GM19468 (cell line): ENCODE measurements around the gene CALHM6.
"Not testable (repeated sequence)": the region's sequence is repeated elsewhere in the genome, so short reads cannot be mapped to it uniquely, and the experiment has no call there.

Experiments used
- ATAC-seq: cut with Tn5 transposase; IDR thresholded peaks from one replicate; pipeline ENCODE4 v1.9.1; 2021; ENCODE audit warnings: mild to moderate bottlenecking, moderate library complexity, moderate number of reproducible peaks; ENCODE audit not compliant: unreplicated experiment; ENCODE audit errors: extremely low read depth

CALHM6 gene

DNA sequence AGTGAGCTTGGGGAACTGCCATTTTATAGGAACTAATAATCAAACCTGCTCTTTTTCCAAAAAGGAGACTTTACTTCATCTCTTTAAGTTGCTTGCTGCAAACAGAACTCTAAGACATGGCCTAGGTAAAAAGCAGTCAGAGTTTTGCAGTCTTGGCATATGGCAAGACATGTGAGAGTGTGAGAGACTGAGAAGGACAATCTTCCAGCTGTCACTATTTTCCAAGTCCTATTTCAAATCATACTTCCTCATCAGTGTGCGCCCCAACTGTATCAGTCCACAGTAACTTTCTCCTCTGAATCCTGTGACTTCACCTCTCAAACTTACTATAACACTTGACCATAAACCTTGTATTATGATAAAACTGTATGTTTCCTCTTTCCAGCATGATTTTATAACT, 10.4 kb downstream of the CALHM6 start:
- ATAC-seq = no peak

DNA sequence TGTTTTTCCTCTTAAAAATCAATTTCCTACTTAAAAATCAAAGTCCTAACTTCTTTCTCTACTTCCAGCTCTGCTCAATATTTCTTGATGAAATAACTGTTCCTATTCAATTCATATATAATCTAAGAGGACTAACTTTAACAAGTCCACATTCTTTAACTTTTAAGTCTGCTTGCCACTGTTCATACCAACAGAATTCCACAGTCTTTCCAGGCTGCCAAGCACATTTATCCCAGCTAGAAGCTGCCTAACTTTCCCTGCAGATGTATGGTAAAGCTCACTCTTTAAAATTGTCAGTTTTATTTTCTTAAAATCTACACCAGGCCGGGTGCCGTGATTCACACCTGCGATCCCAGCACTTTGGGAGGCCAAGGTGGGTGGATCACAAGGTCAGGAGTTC, 11.5 kb downstream of the CALHM6 start:
- ATAC-seq = no peak

DNA sequence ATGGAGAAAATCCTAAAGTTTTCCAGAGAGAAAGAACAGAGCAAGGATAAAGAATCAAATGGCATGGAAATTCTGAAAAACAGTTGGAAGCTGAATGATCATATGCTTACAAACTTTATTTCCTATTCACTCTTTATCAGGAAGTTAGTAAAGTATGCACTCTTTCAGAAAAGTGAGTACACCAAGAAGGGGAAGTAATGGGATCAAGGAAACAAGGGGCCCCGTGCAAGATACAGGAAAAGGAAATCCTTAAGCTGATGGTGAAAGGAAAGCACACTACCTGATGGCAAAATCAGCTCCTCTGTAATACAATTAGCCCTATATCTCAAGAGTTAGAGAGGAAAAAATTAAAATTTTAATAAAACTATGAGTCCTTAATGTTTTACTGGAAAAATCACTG, 14.0 kb downstream of the CALHM6 start:
- no peak for ATAC-seq

DNA sequence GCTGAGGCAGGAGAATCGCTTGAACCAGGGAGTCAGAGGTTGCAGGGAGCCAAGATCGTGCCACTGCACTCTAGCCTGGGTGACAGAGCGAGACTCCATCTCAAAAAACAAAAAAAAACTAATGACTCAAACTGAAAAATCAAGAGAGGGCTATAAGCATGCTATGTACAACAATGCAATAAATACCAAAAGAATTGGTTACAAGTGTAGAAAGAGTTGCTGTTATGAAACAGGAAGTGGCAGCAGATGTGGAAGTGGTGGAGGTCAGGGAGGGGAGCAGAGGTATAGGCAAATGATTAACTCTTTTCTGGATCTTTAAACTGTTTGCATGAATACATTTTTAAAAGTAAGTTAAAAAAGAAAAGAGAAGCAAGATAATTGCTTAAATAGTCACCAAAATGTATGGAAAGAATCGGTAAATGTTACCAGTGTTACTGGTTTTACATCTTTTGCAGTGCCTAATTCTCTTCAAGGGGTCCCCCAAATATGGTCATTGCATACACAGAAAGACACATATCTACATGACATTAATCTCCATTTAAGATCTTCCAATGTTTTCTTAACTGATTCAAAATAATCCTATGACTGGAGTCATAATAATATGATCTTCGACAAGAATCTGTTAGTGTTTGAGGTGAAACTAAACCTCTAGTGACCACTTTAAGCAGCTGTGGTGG, 15.0 kb downstream of the CALHM6 start:
- ATAC-seq = peak; percentile 100

DNA sequence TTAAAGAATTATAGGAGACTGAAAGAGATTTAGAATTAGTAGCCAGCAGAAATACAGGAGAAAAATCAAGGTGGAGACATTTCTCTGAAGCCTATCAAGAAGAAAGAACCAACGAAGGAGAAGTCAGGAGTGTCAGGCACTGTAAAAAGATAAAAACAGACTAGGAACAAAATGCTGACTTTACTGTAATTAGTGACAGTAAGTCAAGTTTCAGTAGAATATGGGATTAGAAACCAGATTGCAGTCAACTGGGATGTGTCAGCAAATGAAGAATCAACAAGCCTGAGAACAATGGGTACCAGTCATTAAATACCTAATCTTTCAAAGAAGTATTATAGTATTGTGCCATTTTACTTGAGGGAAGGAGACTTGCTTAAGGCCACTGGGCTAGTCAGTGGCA, 21.6 kb downstream of the CALHM6 start:
- no peak for ATAC-seq

- no peak for ATAC-seq
Measured at GRCh38 chr6:116483616-116484015, 22.4 kb downstream of the CALHM6 start.

DNA sequence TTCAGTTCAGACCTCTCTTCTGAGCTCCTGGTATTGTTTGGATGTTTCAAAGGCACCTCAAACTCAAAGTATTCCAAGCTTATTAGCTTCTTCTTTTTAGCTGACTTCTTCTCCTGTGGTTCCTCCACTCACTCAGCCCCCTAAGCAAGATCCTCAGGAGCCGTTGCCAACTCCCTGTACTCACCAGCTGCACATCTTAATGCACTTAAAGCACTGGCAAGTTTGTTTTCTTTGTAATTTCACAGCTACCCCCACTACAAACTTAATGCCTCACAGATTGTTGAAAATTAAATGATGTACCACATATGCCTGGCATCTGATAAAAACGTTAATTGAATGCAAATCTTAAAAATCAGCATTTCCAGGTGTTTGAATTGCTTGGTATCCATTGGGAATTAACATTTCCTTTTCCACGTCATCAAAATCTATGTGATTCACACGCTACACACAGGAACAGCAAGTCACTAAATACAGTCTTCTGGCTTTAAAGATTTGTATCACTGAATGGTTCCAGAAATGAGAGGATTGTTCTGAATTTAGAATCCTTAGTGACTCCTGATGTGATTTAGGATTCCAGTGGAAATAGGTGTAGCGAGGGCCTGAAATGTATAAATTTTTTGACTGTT, 24.5 kb downstream of the CALHM6 start:
- ATAC-seq = no peak

- no peak for ATAC-seq
Measured at GRCh38 chr6:116491610-116492330, 30.6 kb downstream of the CALHM6 start.

DNA sequence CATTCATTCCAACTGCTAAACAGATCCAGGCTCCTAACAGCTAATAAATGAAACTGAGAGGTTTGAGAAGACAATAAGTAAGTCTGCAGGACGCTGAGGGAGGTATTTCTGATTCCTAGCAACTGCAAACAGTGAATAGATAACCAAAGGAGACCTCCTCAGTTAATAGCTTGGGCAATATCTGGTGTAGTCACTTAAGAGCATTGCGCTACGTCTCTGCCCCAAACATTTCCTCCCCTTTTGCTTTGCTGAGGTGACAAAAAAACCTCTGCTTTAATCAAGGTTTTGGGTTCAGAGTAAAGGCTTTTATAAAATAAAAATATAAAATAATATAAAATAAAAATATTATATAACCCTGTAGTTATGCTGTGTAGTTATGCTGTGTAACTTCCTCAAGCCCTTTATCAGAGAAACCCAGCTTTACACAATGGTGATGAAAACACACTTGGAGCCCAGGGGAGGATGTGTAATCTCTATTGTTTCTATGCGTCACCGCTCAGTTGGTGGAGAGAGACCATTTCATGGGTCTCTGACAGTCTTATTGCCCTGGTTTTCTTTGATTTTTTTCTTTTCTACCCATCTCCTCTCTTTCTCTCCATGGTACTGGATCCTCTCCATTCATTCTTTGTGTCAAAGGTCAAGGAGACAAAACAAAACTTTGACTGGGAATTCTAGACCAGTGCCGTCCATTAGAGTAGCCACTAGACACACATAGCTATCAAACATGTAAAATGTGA, 31.3 kb downstream of the CALHM6 start:
- ATAC-seq = no peak

DNA sequence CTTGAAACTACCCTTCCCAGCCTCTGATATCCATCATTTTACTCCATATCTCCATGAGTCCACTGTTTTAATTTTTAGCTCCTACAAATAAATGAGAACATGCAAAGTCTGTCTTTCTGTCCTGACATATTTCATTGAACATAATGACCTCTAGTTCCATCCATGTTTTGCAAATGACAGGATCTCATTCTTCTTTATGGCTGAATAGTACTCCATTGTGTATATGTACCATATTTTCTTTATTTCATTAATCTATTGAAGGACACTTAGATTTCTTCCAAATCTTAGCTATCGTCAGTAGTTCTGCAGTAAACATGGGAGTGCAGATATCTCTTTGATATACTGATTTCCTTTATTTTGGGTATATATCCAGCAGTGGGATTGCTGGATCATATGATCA, 34.0 kb downstream of the CALHM6 start:
- not testable (repeated sequence) for ATAC-seq

GRCh38 chr6:116497113-116497676, 36.0 kb downstream of the CALHM6 start:
- ATAC-seq = no peak

- ATAC-seq = no peak
Measured at GRCh38 chr6:116500969-116501433, 39.8 kb downstream of the CALHM6 start.

DNA sequence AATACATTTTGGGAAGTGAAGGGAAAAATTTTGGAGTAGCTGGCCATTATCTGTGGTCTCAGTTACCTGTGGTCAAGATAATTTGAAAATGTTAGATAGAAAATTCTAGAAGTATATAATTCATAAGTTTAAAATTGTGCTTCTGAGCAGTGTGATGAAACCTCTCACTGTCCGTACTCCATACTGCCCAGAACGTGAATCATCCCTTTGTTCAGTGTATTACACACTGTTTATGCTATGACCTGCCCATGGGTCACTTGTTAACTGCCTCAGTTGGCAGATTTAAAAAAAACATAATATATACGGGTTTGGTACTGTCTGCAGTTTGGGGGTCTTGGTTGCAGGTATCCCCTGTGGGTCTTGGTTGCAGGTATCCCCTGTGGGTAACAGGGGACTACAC, 46.1 kb downstream of the CALHM6 start:
- no peak for ATAC-seq

DNA sequence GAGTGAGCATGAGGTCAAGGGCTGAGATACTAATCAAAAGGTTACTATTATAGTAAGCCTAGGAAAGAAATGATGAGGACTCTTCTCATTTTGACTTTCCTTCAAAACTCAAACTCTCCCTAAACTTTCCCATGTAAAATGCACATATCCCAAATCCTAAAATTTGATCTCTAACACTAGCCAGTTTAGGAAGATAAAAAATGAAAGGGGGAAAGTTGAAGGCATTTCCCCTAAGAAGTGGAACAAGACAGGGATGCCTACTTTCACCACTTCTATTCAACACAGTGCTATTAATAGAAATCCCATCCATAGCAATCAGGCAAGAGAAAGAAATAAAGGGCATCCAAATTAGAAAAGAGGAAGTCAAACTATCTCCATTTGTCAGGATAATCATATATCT, 47.4 kb downstream of the CALHM6 start:
- no peak for ATAC-seq

DNA sequence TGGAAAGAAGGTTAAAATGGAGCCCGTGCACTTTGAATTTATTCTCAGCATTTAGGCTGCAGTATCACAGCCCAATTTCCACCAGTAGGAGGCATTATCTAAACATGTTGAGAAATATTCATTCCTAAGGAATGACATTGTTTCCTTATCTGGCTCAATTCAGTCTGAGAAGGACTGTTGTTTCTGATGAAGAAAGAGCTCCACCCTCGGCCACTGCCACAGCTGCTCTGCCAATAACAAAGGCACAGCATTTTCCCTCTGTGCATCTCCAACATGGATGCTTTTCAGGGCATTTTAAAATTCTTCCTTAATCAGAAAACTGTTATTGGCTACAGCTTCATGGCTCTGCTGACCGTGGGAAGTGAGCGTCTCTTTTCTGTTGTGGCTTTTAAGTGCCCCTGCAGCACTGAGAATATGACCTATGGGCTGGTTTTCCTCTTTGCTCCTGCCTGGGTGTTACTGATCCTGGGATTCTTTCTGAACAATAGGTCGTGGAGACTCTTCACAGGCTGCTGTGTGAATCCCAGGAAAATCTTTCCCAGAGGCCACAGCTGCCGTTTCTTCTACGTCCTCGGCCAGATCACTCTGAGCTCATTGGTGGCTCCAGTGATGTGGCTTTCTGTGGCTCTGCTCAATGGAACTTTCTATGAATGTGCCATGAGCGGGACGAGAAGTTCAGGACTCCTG, 50.4 kb downstream of the CALHM6 start, which contains the start of gene CALHM5:
CALHM5 (plus strand) TSS at position 216 of the 687 bp plus-strand sequence; CDS start at position 274, 58 bp downstream.
- no peak for ATAC-seq

- peak; percentile 50 for ATAC-seq
Measured at GRCh38 chr6:116512111-116512559, 51.0 kb downstream of the CALHM6 start.

DNA sequence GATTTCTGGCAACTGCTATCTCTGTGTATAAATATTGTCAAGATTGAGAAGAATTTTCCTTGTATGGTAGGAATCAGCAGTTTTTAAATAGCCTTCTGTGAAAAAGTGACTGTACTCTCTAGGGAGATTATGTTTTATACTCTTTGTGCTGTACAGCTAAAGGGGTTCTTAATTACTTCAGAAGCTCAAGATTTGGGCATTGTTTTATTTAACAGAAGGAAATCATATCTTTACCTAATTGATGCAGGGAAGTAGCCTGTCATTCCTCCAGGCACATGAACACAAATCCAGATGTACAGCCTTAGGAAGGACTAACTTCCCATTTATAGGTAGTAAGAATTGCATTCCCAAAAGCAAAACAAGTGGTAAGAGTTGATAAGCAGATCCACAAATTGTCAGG, 51.6 kb downstream of the CALHM6 start:
- no peak for ATAC-seq
